HTERT RPE-1 (cell line): ENCODE data around the gene PRSS57.
"Not testable (repeated sequence)": the region's sequence is repeated elsewhere in the genome, so short reads cannot be mapped to it uniquely, and the experiment has no call there.

Experiments
- in situ Hi-C: fragments of 300-500 bp; cut with MboI; formaldehyde crosslinking; loops from 4 replicates; pipeline ENCODE4 v1.14.3; 2020; ENCODE audit warnings: low sequenced_read_pairs

Gene PRSS57

DNA sequence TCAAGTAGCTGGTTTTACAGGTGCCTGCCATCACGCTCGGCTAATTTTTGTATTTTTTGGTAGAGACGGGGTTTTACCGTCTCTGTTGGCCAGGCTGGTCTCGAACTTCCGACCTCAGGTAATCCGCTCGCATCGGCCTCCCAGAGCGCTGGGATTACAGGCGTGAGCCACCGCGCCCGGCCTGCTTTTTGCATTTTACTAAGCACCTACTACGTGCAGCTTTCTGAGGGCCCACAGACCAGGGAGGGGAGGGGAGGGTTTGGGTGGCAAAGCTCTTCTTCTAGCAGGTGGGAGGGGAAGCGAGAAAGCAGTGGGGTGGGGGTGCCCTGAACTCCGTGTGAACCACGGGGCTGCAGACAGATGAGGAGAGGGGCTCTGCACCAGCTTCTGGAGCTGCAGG is 28.5 kb upstream of the PRSS57 start:
- in situ Hi-C loops: no loop called here

DNA sequence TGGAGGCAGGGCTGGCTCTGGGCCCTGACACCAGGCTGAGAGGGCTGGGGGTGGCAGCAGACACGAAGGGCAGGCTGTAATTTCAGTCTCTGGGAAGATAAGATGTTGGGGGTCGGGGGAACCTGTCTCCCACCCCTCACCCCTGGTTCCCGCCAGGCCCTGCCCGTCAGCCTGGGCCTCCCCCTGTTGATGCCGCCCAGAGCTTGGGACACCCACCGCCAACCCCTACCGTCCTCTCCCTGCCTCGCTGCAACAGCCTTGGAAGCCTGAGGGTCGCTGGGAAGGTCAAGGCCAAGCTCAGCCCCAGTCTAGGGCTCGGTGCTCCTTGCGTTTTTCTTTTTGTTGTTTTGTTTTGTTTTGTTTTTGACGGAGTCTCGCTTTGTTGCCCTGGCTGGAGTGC is 28.0 kb upstream of the PRSS57 start:
- in situ Hi-C loops: no loop called here

- in situ Hi-C loops: no loop called here
Observed at GRCh38 chr19:722553-723101, 27.4 kb upstream of the PRSS57 start.

DNA sequence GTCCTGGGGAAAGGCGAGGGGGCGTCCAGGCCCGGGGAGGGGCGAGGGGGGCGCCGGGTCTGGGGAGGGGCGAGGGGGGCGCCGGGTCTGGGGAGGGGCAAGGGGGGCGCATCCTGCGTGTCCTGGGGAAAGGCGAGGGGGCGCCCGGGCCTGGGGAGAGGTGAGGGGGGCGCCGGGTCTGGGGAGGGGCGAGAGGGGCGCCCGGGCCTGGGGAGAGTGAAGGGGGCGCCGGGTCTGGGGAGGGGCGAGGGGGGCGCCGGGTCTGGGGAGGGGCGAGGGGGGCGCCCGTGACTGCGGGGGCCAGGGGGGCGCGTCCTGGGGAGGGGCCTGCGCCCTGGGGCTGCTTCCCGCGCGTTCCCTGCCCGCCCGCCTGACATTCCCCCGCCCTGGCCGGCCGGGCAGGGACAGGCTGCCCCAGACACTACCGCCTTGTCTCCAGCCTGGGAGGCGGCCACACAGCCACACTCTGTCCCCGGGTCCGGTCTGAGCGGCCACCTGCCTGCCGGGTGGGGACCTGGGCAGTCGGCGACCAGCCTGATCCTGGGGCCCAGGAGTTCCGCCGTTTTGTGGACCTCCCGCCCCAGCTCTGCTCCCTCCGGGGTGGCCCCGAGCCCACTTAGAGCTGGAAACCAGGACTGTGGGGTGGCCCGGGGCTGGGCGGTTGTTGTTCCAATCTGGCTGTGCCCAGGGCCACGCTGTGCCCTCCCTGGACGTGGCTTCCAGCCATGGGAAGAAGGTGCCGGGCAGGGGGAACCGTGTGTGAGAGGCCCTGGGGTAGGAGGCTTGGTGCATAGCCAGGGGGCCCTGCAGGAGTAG is 25.3 kb upstream of the PRSS57 start:
- in situ Hi-C loops: no loop called here

DNA sequence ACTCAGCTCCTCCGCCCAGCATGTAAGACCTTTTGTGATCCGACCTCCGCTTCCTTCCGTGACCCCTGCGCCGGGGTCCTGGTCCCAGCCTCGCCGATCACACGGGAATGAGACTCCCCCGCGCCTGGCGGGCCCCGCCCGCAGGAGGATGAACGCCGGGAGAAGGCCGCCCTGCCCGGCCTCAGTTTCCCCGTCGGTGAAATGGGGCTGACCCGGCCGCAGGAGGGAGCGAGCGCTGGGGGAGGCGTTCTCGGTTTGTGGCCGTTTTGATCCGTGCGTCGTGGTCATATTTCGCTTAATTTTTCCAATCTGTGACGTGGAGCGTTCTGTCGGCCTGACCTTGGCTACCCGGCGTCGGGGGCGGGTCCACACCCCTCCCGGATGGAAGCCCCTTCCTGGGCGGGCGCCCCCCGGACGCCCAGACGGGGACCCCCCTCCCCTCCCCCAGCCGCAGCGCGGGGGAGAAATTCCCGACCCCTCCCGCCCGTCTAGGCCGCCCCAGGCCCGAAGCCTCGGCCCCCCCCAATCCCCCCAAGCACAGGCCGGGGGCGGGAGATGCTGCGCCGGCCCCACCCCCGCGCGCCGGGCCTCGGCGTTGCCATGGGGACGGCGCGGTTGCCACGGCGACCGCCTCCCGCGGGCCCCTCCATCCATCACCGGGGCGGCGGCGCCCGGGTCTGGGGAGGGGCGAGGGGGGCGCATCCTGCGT is 24.5 kb upstream of the PRSS57 start:
- in situ Hi-C loops: no loop called here

DNA sequence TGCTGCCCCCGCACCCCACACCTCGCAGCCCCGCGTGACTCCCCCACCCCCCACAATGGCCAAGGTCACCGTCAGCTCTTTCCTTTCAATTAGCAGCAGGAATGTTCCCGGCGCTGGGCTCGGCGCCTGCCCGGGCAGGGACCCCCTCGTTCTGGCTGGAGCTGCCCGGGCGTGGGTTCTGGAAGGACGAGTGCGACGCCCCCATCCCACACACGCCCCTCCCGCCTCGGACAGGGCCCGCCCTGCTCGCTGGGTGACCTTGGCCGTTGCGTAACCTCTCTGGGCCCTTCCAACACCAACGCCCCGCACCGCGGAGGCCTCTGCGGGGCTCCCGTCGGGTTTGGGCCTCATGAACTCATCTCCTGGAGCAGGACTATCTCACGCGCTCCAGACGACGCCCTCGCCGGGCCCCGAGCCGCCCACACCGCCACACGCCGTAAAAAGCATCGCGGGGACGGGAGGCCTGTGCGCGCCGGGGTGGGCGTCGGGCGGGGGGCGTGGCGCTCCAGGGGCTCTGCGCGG is 23.8 kb upstream of the PRSS57 start:
- in situ Hi-C loops: no loop called here

GRCh38 chr19:718251-718951 is 23.1 kb upstream of the PRSS57 start:
- in situ Hi-C loops: no loop called here

GRCh38 chr19:715347-715746 is 20.1 kb upstream of the PRSS57 start:
- in situ Hi-C loops: no loop called here

GRCh38 chr19:711254-711653 is 16.0 kb upstream of the PRSS57 start:
- in situ Hi-C loops: no loop called here

DNA sequence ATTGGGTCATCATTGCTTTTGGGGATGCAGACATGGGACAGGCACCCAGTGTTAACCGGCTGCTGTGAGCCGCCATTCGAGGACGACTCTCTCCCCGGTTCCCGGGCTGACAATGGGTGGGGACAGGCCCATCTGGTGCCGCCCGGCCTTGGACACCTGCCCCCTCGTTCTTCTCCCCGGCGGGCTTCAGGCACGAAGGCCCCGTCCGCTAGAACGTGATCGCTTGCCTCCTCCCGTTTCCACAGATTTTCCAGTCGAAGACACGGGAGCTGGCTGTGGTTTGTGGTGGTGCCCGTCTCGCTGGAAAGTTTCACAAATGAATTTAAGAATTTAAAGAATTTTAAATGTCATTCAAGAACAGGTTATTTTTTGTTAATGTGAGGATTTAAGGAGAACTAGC is 15.5 kb upstream of the PRSS57 start:
- in situ Hi-C loops: no loop called here

DNA sequence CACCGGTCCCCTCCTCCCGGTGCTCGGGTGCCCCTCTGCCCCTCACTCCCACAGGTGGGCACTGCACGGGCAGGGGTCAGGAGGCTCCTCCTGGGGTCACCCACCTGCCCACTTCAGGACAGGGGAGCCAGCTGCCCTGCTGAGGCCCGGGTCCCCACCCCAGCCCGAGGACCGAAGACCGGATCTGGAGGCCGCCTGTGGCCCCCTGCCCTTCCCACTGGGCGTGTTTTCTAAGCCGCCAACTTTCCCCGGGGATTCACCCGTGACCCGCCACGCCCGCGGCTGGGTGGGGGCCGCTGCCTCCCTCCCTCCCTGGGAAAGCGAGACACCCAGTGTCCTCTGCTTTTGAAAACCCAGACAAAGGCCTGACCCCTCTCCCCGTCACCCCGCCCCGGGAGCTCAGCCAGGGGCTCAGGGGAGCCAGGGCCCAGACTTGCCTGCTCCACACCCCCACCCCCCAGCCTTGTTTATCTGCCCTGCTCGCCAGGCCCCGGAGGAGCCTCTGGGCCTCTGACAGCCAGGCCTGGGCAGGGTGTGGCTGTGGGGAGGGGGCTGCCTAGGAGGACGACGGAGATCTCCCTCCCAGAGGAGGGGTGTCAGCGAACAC is 14.8 kb upstream of the PRSS57 start:
- in situ Hi-C loops: no loop called here

GRCh38 chr19:709196-709964 is 14.1 kb upstream of the PRSS57 start:
- in situ Hi-C loops: no loop called here

GRCh38 chr19:708154-709143 is 13.2 kb upstream of the PRSS57 start, which contains the start of gene PALM:
PALM (plus strand) TSS chr19:708935; CDS start chr19:709147, 212 bp downstream.
- in situ Hi-C loops: no loop called here

DNA sequence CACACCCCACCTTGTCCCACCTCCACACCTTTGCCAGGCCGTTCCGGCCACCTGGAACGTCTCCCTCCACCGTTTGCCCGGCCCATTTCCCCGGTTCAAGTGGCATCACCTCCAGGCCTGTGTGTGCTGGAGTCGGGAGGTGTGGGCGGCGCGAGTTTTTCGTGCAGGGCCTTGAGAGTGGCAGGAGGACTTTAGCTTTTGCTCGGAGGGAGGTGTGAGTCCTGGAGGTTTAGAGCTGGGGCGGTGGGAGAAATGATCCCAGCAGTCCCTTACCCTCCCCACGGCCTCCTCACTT is 9.1 kb upstream of the PRSS57 start:
- in situ Hi-C loops: no loop called here

DNA sequence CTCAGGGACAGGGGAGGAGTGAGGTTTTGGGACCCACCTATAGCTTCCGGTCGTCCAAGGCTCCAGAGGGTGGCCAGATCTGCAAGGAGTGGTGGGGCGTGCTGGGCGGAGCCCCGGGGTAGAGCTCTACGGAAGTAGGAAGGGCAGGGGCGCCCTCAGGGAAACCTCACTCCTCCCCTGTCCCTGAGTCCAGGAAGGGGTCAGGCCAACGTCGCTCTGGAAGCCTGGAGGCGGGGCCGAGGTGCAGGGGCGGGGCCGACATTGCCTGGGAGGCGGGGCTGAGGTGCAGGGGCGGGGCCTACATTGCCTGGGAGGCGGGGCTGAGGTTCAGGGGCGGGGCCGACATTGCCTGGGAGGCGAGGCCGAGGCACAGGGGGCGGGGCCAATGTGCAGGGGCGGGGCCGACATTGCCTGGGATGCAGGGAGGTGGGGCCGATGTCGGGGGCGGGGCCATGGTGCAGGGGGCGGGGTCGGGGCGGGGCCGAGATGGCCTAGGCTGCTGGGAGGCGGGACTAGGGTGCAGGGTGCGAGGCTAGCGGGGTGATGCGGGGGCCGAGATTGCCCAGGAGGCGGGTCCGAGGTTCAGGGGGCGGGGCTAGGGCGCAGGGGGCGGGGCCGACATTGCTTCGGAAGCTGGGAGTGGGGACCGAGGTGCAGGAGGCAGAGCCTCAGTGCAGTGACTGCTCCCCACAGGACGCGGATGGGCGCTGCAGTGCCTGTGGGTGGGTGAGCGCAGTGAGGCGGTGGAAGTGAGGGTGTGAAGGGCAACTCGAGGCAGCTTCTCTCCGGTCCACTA is 8.6 kb upstream of the PRSS57 start:
- in situ Hi-C loops: no loop called here

DNA sequence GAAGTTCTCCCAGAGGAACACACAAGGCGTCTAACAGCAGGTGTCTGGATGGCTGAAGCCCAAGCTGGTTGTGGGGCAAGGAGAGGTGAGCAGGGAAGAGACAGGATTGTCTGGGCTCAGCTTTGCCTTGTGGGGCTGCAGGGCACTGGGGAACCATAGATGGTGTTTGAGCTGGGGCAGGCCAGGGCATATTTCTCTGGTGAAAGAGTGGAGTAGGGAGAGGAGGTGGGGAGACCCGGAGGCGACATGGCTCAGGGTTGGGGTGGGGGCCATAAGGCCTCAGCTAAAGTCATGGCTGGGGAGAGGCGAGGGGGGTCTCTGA is 8.0 kb upstream of the PRSS57 start:
- in situ Hi-C loops: no loop called here

GRCh38 chr19:702847-703246 is 7.6 kb upstream of the PRSS57 start:
- in situ Hi-C loops: not testable (repeated sequence)

DNA sequence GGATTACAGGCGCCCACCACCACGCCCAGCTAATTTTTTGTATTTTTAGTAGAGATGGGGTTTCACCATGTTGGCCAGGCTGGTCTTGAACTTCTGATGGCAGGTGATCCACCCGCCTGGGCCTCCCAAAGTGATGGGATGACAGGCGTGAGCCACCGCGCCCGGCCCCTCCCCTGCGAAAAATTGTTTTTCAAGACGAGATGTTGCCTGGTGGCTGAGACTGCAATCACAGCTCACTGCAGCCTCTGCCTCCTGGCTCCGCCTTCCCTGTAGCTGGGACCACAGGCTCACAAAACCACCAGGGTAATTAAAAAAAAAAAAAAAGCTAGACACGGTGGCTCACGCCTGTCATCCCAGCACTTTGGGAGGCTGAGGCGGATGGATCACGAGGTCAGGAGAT is 4.6 kb upstream of the PRSS57 start:
- in situ Hi-C loops: not testable (repeated sequence)
